Measurements from ENCODE around the gene ONECUT2.

Gene ONECUT2

DNA sequence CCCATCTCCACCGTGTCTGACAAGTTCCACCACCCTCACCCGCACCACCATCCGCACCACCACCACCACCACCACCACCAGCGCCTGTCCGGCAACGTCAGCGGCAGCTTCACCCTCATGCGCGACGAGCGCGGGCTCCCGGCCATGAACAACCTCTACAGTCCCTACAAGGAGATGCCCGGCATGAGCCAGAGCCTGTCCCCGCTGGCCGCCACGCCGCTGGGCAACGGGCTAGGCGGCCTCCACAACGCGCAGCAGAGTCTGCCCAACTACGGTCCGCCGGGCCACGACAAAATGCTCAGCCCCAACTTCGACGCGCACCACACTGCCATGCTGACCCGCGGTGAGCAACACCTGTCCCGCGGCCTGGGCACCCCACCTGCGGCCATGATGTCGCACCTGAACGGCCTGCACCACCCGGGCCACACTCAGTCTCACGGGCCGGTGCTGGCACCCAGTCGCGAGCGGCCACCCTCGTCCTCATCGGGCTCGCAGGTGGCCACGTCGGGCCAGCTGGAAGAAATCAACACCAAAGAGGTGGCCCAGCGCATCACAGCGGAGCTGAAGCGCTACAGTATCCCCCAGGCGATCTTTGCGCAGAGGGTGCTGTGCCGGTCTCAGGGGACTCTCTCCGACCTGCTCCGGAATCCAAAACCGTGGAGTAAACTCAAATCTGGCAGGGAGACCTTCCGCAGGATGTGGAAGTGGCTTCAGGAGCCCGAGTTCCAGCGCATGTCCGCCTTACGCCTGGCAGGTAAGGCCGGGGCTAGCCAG, 1.2 kb downstream of the ONECUT2 start:
- no peak overlapping the region for H3K4me3 ChIP-seq (replicated peaks; ENCODE audit: low read depth, low read length)
- TF ChIP-seq, protein P1, sequence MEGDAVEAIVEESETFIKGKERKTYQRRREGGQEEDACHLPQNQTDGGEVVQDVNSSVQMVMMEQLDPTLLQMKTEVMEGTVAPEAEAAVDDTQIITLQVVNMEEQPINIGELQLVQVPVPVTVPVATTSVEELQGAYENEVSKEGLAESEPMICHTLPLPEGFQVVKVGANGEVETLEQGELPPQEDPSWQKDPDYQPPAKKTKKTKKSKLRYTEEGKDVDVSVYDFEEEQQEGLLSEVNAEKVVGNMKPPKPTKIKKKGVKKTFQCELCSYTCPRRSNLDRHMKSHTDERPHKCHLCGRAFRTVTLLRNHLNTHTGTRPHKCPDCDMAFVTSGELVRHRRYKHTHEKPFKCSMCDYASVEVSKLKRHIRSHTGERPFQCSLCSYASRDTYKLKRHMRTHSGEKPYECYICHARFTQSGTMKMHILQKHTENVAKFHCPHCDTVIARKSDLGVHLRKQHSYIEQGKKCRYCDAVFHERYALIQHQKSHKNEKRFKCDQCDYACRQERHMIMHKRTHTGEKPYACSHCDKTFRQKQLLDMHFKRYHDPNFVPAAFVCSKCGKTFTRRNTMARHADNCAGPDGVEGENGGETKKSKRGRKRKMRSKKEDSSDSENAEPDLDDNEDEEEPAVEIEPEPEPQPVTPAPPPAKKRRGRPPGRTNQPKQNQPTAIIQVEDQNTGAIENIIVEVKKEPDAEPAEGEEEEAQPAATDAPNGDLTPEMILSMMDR (IDR thresholded peaks at IDR 0.05; ENCODE audit: low read length, missing control alignments), result no peak
- no peak for DNase-seq (ENCODE audit: low read depth)

- TF ChIP-seq, protein P1 (IDR thresholded peaks at IDR 0.05; ENCODE audit: low read length, missing control alignments), result no peak
- no peak for DNase-seq (ENCODE audit: low read depth)
- no peak overlapping the region for H3K4me3 ChIP-seq (replicated peaks; ENCODE audit: low read depth, low read length)
Measured at GRCh38 chr18:57436965-57437333, 1.8 kb downstream of the ONECUT2 start.

DNA sequence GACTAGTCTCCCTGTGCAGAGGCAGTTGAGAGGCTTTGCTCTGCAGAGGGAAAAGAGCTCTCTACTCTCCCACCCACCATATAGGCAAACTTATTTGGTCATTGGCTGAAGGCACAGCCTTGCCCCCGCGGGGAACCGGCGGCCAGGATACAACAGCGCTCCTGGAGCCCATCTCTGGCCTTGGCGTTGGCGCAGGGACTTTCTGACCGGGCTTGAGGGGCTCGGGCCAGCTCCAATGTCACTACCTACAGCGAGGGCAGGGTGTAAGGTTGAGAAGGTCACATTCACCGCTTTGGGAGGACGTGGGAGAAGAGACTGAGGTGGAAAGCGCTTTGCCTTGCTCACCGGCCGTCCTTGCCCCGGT, 2.2 kb downstream of the ONECUT2 start:
- H3K4me3 ChIP-seq (replicated peaks; ENCODE audit: low read depth, low read length), result no peak overlapping the region
- DNase-seq (ENCODE audit: low read depth), result no peak
- TF ChIP-seq, protein P1 (IDR thresholded peaks at IDR 0.05; ENCODE audit: low read length, missing control alignments), result no peak

DNA sequence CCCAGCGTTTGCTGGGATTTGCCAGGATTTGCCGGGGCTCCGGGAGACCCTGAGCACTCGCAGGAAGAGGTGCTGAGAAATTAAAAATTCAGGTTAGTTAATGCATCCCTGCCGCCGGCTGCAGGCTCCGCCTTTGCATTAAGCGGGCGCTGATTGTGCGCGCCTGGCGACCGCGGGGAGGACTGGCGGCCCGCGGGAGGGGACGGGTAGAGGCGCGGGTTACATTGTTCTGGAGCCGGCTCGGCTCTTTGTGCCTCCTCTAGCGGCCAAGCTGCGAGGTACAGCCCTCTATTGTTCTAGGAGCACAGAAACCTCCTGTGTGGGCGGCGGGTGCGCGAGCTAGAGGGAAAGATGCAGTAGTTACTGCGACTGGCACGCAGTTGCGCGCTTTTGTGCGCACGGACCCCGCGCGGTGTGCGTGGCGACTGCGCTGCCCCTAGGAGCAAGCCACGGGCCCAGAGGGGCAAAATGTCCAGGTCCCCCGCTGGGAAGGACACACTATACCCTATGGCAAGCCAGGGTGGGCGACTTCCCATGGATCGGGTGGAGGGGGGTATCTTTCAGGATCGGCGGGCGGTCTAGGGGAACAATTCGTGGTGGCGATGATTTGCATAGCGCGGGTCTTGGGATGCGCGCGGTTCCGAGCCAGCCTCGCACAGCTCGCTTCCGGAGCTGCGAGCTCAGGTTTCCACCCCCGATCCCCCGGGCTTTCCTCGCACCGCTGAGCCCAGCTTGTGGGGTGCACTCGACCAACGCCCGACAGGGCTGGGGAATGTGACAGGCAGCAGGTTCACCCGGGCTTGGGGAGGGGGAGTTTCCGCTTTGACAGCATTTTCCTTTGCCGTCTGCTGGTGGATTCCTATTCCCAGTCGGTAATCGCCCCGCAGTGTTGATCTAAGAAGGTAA, 2.8 kb downstream of the ONECUT2 start:
- TF ChIP-seq, protein P1 (IDR thresholded peaks at IDR 0.05; ENCODE audit: low read length, missing control alignments), result peak; percentile 57

GRCh38 chr18:57438743-57439608, 3.8 kb downstream of the ONECUT2 start:
- no peak for DNase-seq (ENCODE audit: low read depth)
- TF ChIP-seq, protein P1 (IDR thresholded peaks at IDR 0.05; ENCODE audit: low read length, missing control alignments), result no peak
- H3K4me3 ChIP-seq (replicated peaks; ENCODE audit: low read depth, low read length), result no peak overlapping the region

More for the DNA sequence above, 2.8 kb downstream of the ONECUT2 start:
- H3K4me3 ChIP-seq (replicated peaks; ENCODE audit: low read depth, low read length), result peak overlapping the region; percentile 10
- DNase-seq (ENCODE audit: low read depth), result peak; percentile 70

DNA sequence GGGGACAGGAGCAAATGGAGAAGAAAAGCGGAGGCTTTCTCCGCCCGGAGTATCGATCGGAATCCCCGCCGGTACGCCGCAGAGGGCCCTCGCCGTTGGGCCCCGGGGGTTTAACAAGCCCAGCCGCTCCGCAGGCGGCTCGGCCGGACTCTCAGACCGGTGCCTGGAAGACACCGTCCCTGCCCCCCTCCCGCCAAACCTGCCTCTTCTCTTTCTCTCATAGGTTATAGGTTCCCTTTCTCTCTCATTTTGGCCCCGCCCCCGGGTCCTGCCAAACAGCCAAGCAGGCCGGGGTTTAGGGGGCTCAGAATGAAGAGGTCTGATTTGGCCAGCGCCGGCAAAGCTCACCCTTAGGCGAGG, 4.4 kb downstream of the ONECUT2 start:
- DNase-seq (ENCODE audit: low read depth), result no peak
- H3K4me3 ChIP-seq (replicated peaks; ENCODE audit: low read depth, low read length), result no peak overlapping the region
- TF ChIP-seq, protein P1 (IDR thresholded peaks at IDR 0.05; ENCODE audit: low read length, missing control alignments), result no peak

Measured in fibroblast of pulmonary artery (primary cell).